Inferior parietal cortex (tissue), 1 donor: ENCODE measurements around the gene TMEM203.

Source experiments
- DNase-seq: peaks from one replicate; pipeline ENCODE4 v3.0.0-alpha.2; 2016; ENCODE audit errors: extremely low spot score

TMEM203 gene

DNA sequence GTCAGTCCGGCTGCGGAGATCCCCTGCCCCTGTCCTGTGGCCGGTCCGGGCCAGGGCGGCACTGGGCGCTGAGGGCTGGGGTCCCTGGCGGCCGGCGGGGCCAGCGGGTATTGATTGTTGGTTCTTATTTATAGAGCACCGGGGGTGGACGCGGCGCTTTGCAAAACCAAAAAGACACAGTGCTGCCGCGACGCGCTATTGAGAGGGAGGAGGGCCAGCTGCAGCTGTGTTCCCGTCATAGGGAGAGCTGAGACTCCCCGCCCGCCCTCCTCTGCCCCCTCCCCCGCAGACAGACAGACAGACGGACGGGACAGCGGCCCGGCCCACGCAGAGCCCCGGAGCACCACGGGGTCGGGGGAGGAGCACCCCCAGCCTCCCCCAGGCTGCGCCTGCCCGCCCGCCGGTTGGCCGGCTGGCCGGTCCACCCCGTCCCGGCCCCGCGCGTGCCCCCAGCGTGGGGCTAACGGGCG lies 38.1 kb downstream of the TMEM203 start:
- no peak for DNase-seq

DNA sequence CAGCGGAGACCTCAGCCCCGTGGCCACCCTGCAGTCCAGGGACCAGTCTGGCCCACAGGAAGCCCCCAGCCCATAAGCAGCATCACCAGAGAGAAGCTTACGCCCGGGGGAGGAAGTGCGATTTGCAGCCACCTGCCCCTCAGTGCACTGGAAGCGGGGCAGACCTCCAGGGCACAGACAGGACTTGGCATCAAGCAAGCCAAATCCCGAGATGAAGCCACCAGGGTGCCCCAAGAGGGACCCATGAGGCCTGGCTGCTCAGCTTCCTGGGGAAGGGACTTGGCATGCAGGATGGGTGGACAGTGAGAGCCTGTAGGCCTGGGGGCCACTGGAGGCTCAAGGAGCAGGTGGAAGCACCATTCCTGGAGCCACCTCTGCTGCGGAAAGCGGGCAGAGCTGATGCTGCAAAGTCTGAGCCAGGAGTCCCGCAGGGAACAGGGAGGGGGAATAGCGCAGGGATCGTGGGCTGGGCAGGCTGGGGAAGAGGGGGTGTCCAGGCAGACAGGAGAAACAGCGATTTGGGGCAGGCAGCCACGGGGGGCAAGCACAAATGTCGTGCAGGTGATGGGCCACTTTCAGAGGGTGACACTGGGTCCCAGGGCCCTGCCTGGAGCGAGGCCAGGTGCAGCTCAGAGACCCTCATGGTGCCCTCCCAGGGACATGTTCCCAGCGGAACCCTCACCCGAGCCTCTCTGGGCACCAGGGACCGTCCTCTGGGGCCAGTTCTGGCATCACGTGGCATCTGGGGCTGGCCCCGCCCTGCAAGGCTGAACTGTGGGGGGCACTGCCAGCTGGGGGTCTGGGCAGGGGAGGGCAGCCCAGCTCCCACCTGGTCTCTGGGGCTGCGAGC lies 38.8 kb downstream of the TMEM203 start:
- DNase-seq = no peak

DNA sequence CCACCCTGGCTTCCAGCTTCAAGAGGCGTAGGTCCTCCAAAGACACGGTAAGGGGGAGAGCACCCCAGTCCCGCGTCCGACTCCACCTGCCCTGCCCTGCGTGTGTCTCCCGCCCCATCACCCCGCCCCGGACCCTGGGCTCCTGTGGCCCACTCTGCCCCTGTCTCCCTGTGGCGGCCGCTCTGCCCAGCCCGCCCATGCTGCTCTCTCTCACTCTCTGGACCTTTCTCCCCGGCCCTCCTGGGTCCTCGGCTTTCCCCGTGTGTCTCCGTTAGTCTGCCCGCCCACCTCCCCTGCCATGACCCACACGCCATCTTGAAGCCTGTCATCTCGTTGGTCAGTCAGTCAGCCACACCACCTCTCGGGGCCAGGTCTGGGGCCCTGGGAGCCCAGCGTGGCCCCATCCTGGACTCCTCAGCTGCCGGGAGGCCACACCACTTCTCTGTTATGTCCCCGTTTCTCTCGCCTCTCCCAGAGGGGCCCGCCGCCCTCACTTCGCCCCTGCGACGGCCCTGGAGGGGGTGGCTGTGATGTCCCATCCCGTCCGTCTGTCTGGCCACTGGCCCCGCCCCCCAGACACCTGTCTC lies 40.1 kb downstream of the TMEM203 start:
- no peak for DNase-seq

DNA sequence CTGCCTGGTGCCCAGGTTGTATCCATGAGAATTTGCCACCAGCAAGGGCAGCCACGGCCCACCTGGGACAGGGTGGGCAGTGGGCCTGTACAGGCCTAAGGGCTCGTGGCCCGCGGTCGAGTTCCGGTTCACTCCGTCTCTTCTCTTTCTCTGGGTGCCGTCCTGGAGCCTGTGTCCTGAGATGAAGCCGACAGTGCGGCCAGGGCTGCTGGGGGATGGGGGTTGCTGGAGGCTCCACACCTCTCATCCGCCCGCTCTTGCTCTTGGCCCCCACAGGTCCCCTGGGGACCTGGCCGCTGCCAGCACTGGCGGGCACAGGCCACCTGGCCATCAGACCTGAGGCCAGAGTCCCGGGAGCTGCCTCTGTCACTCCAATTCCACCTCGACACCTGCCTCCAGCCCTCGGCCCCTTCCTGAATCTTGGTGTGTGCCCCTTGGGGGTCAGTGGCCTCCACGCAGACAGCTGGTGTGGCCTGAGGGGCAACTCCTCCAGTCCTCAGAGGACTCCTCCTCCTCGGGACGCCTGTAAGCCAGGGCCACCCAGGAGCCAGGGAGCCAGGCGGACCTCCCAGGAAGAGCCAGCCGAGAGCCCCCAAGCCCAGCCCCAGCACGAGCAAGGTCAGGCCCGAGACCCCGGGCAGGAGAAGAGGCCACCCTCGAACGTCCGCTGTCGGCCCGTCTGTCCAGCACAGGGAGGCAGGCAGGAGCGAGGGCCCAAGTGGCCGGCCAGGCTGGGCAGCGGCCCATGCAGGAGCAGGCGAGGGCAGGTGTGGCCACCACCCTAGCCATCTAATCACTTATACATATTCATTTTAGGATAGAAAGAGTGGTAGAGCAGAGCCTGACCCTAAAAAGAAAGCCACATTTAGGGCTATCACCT lies 40.8 kb downstream of the TMEM203 start:
- no peak for DNase-seq

DNA sequence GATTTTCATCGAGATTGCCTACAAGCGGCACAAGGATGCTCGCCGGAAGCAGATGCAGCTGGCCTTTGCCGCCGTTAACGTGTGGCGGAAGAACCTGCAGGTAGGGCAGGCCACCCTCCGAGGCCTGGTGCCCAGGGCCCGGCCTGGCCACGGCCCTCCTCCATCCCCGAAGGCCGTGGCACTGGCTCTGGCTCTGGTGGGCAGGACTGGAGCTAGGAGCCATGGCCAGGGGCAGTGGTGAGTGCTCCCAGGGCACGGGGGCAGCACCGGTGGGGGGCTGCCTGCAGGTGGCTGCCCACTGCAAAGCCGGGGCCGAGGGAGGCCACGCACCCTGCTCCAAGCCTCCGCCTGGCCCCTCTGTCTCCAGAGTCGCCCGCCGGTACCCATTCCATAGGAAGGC lies 41.6 kb downstream of the TMEM203 start:
- DNase-seq = no peak

DNA sequence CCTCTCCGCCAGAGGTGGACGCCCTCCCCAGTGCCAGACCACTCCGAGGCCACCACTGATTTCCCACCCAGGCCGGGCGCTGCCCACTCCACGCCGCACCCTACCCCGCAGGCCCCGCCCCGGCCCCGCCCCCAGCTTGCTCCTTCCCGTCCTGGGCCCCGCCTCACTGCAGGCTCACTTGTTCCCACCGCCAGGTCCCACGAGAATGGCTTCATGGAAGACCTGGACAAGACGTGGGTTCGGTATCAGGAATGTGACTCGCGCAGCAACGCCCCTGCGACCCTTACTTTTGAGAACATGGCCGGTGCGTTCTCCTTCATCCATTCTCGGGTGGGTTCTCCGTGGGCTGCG lies 42.1 kb downstream of the TMEM203 start:
- no peak for DNase-seq

DNA sequence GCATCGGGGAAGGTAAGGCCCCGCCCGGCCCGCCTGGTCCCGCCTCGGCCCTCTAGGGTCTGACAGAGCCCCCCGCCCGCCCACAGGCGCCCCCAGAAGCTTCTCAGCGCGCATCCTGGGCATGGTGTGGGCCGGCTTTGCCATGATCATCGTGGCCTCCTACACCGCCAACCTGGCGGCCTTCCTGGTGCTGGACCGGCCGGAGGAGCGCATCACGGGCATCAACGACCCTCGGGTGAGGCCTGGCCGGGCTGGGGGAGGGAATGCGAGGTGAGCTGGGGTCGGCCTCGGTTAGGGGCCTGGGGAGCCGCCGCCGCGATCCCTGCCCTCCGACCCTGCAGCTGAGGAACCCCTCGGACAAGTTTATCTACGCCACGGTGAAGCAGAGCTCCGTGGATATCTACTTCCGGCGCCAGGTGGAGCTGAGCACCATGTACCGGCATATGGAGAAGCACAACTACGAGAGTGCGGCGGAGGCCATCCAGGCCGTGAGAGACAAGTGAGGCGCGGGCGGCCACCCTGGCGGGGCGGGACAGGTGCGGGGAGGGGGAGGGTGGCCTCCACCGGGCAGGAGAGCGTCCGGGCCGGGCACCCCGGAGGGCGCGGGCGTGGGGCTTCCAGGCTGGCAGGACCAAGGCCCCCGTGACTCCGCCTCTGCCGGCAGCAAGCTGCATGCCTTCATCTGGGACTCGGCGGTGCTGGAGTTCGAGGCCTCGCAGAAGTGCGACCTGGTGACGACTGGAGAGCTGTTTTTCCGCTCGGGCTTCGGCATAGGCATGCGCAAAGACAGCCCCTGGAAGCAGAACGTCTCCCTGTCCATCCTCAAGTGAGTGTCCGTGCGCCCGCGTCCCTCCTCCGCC lies 42.7 kb downstream of the TMEM203 start:
- DNase-seq = no peak

DNA sequence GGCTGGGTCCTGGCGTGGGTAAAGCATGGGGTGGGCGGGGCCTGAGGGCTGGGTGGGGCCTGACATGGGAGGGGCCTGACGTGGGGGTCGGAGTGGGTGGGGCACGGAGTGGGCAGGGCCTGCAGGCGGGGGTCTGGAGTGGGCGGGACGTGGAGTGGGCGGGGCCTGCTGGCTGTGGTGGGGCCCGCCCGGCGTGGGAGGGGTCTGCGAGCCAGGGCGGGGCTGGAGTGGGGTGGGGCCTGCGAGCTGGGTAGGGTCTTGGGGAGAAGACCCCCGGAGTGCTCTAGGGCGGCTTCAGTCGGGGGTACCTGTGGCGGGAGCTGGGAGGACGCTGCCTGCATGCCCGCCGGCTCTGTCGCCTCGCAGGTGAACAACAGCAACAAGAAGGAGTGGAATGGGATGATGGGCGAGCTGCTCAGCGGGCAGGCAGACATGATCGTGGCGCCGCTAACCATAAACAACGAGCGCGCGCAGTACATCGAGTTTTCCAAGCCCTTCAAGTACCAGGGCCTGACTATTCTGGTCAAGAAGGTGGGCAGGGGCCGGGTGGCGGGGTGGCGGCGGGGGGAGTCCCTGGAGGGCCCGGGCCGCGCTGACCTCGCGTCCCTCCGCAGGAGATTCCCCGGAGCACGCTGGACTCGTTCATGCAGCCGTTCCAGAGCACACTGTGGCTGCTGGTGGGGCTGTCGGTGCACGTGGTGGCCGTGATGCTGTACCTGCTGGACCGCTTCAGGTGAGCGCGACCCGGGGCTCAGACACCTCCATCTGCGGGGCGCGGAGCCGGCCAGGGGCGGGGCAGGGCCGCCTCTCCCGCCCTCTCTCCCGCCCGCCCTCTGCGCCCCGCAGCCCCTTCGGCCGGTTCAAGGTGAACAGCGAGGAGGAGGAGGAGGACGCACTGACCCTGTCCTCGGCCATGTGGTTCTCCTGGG lies 43.6 kb downstream of the TMEM203 start:
- no peak for DNase-seq

DNA sequence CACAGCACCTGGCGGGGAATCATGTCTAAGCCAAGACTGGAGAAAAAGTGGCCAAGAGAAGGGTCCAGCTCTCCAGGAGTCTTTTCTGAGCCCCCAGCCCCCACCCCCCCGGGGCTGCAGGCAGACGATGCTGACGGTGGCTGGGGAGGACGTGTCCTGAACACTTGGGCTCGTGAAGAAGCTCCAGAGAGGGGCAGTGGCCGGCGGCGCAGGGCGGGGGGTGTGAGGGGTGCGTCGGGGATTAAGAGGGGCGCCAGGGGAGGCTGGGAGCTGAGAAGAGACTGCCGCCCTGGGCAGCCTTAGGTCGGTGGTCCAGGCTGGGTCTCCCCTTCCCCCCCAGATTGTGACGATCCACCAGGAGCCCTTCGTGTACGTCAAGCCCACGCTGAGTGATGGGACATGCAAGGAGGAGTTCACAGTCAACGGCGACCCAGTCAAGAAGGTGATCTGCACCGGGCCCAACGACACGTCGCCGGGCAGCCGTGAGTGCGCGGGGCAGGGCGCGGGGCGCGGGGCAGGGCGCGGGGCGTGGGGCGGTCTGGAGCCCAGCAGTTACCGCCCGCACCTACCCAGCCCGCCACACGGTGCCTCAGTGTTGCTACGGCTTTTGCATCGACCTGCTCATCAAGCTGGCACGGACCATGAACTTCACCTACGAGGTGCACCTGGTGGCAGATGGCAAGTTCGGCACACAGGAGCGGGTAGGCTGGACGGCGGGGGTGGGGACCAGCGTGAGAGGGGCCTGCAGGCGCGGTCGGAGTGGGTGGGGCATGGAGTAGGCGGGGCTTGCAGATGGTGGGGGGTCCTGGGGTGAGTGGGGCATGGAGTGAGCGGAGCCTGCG lies 44.5 kb downstream of the TMEM203 start:
- DNase-seq = no peak

DNA sequence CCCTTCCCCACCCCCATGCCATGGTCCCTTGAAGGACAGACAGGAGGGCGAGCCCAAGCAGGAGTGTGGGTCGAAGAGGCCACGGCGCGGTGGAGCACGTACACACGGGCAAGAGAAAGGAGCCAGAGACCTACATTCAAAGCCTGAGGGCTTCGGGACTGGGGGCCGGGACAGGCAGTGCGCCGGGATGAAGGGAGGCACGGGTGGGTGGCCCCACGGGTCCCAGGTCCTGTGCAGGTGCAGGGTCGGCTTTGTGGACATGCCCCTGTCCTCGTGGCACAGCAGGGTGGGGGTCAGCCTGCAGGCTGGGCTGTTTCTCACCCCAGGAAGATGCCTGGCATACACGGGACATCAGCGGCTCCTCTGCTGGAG lies 45.4 kb downstream of the TMEM203 start:
- DNase-seq = no peak

DNA sequence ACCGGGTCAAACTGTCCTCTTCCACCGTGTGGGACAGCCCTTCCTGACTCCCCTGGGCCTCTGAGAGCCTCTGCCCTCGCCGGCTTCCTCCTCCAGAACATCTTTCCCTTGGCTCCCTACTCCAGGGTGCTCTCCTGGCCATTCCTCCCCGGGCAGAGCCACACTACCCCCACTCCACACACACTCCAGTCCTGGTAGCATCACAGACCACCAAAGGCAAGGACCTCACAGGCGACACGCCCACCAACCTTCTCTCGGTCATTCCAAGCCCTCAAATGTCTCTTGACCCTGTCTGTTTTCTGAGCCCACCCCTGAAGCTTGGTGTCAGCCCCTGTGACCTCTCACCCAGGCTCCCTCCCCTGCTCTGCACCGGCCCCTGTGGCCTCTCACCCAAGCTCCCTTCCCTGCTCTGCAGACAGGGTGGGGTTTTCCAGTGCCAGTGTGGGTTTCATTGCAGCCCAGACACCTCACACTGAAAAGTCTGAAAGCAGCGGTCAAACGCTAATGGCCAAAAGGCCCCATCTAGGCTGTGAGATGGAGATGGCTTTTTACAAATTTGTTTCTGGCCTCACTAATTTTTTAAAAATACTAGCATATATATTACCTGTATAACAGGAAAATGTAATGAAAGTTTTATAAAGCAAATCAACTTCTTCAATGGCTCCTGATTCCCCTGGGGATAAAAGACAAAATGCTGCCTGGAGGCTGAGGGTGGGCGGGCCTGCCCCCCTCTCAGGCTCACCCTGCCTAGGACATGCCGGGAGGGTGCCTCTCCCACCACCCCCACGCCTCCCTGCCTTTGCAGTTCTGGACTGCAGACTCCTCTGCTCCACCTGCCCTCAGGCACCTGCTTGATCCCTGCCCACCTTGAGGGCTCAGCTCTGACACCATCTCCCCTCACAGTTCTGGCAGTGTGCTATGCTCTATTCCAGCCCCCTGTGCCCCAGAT lies 46.1 kb downstream of the TMEM203 start:
- DNase-seq = no peak

DNA sequence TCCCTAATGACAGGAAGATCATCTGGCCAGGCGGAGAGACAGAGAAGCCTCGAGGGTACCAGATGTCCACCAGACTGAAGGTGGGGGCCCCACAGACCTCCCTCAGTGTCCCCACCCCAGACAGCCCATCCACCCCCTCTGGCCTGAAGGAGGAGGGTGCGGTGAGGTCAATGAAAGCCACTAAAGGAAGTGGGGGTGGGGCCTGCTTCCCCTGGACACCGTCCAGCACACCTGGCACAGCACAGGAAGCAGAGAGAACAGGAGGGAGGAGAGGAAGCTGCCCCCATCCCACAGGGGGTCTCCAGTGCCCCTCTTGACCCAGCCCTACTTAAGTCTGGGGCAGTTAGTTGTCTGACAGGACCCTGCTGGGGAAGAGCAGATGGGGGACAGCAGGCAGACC lies 46.8 kb downstream of the TMEM203 start:
- DNase-seq = no peak

DNA sequence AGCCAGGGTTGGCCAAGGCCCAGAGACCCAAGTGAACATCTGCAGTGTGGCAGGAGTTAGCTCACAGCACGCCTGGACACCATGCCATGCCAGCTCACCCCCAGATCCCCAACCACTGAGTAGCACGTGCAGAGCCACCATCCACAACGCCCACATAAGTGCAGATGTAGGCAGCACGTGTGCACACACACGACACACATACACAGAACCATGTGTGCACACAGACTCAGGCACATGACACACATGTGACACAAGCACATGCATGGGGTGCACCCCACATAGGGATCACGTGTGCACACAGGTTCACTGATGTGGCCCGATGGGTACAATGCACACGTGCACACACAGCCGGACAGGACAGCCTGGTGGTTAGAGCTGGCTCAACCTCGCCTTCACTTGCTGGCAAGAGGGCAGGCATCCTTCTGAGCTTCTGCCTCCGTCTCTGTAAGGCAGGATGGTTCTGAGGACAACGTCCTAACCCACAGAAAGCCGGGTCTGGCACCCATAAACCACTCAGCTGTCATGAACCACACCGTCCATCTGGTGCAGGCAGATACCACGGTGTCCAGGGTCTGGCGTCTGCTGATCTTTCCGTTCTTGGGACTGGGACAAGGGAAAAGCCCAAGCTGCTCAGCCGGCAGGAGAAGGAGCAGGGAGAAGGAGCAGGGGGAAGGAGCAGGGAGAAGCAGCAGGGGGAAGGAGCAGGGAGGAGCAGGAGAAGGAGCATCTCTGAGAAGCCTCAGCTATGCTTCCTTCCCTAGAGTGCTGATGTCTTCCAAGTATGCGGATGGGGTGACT lies 47.6 kb downstream of the TMEM203 start:
- no peak for DNase-seq

DNA sequence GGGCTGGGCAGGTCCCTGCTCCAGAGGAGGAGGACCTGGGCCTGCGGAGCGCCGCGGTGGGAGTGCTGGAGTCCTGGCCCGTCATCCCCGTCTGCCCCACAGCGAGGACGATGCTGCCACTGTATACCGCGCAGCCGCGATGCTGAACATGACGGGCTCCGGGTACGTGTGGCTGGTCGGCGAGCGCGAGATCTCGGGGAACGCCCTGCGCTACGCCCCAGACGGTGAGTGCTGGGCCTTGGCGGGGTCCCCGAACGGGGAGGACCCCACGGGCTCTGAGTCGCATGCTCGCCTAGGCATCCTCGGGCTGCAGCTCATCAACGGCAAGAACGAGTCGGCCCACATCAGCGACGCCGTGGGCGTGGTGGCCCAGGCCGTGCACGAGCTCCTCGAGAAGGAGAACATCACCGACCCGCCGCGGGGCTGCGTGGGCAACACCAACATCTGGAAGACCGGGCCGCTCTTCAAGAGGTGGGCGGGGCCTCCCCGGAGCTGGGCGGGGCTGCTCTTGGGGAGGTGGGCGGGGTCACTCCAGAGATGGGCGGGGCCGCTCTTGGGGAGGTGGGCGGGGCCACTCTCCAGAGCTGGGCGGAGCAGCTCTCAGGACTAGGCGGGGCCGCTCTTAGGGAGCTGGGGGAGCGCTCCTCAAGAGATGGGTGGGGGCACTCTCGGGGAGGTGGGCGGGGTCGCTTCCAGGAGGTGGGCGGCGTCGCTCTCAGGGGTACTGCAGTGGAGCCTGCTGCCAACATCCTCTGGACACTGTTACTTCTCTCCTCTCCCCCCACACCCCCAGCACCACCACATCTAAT lies 48.7 kb downstream of the TMEM203 start:
- DNase-seq = no peak
